Measurements from ENCODE around the gene PDE4DIP.
"Not testable (repeated sequence)": the region's sequence is repeated elsewhere in the genome, so short reads cannot be mapped to it uniquely, and the experiment has no call there.

Gene PDE4DIP

DNA sequence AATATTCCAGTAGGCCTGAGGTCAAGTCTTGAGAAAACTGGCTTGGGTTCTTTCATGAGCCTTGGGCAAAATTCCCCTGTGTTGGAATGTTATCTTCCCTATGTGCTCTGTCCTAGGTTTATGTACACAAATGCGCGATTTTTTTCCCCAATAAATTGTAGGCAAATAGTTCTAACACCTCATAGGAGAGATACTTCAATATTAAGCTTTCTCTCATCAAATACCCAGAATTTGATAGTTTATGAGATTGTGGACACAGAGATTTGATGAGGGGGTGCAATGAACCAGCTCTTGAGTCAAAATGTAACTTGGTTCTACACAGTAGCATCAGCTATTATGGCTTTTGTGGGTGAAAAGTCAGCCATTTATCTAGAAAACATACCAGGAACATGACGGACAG is 220.4 kb downstream of the PDE4DIP start:
- H3K27me3 ChIP-seq; H3K9me3 ChIP-seq; H3K4me1 ChIP-seq (ENCODE audit: control insufficient read depth in 1 of 2, insufficient read depth in 1 of 2, low read depth in 1 of 2, low read length in 1 of 2); H3K4me3 ChIP-seq (ENCODE audit: low read depth in 1 of 2, low read length in 1 of 2); H3K36me3 ChIP-seq; H3K27ac ChIP-seq: not testable (repeated sequence)

DNA sequence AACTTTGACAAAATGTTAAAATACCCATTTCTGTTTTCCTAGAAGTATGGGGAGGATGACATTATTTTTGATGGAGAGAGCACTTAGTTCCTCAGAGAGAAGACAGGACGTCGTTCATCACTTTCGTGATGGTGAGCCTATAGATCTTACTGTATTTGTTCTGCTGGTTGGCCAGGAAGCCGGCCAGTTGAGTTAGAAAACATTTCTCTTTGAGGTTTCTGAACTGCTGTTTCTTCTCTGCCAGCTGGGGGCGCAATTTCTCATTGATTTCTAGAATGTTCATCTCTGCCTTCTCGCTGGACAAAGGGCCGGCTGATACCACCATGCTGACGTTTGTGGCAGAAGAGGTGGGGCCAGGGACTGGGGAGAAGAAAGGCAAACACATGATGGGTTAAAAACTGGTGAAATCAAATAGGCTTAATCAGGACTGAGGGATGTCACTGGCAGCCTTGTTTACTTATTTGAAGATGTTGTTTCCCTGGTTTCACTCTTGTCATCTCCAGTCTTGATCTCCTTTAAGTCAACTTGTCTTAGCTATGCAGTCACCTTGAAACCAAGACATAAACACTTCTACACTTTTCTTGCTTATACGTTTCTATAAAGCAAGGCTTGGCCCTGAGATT is 231.4 kb downstream of the PDE4DIP start:
- H3K9me3 ChIP-seq = not testable (repeated sequence)

More for the DNA sequence above, 231.4 kb downstream of the PDE4DIP start:
- H3K4me1 ChIP-seq (ENCODE audit: control insufficient read depth in 1 of 2, insufficient read depth in 1 of 2, low read depth in 1 of 2, low read length in 1 of 2); H3K4me3 ChIP-seq (ENCODE audit: low read depth in 1 of 2, low read length in 1 of 2); H3K36me3 ChIP-seq; H3K27me3 ChIP-seq; H3K27ac ChIP-seq: not testable (repeated sequence)

Data from neutrophil (primary cell).